Upper lobe of left lung (tissue), 4 donors: ENCODE data around the gene EXOSC9.

Source experiments
- EP300 ChIP-seq, 4 donors: sonication (generic); formaldehyde crosslinking; IDR thresholded peaks; one replicate each; pipeline ENCODE4 v1.5.1; 2017; ENCODE audit warnings: antibody characterized with exemption in 4 of 4, control low read depth in 2 of 4
- POLR2A ChIP-seq, 4 donors: fragments of 450-650 bp; IDR thresholded peaks; one replicate each; pipeline ENCODE4 v1.5.1; 2016 to 2017; ENCODE audit warnings: antibody characterized with exemption in 4 of 4, mild to moderate bottlenecking in 2 of 4
- POLR2AphosphoS5 ChIP-seq, 2 donors: sonication (generic); formaldehyde crosslinking; IDR thresholded peaks; one replicate each; pipeline ENCODE4 v1.5.1; 2017; ENCODE audit warnings: antibody characterized with exemption in 2 of 2
- TF ChIP-seq, protein P1 (sequence below), 6 experiments: fragments of 450-650 bp in 4 of 6; fragments of 200-600 bp in 2 of 6; sonication (generic) in 2 of 6; IDR thresholded peaks; one replicate each; pipeline ENCODE4 v1.5.1; 2016 to 2019; ENCODE audit warnings: antibody characterized with exemption in 6 of 6

DNA sequence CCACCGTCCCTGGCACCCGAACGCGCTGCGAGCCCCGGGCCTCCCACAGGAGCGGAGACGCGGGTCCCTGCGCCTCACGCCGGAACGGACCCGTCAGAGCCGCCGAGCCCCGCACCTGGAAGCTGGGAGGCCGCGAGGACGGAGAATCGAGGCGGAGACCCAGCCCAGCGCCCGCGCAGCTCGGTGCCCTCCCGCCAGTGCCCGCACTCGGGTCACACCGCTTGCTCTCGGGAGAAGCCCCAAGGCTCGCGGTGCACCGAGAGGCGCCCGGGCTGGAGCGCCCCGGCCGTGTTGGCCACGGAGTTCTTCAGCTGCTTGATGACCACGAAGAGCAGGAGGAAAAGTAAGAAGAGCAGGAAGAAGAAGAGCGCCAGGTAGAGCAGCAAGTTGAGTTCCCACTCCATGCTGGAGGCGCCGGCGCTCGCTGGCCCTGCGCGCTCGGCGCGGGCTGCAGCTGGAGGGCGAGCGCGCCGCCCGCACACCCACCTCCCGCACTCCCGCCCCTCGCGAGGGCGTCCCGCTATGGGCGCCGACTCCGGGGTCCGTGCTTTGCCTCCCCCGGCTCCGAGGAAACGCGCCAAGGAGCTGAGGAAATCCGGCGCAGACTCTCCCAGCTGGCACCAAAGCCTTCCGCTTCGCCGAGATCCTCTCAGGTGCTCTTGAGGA lies 36.3 kb upstream of the EXOSC9 start, which contains the start of gene SMIM43:
- TF ChIP-seq, protein P1, sequence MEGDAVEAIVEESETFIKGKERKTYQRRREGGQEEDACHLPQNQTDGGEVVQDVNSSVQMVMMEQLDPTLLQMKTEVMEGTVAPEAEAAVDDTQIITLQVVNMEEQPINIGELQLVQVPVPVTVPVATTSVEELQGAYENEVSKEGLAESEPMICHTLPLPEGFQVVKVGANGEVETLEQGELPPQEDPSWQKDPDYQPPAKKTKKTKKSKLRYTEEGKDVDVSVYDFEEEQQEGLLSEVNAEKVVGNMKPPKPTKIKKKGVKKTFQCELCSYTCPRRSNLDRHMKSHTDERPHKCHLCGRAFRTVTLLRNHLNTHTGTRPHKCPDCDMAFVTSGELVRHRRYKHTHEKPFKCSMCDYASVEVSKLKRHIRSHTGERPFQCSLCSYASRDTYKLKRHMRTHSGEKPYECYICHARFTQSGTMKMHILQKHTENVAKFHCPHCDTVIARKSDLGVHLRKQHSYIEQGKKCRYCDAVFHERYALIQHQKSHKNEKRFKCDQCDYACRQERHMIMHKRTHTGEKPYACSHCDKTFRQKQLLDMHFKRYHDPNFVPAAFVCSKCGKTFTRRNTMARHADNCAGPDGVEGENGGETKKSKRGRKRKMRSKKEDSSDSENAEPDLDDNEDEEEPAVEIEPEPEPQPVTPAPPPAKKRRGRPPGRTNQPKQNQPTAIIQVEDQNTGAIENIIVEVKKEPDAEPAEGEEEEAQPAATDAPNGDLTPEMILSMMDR (IDR thresholded peaks at IDR 0.05), result no peak
- no peak for TF ChIP-seq POLR2A (IDR thresholded peaks at IDR 0.05)
- TF ChIP-seq EP300 (IDR thresholded peaks at IDR 0.05), result no peak
- TF ChIP-seq POLR2AphosphoS5 (IDR thresholded peaks at IDR 0.05), result no peak
